ENCODE results near the gene HOXB5.

The HOXB5 gene
- long read RNA-seq, donor 1, transcript HOXB5-201 (2 exons, 2,041 nt) = major isoform, 13 of 34 reads
- long read RNA-seq, donor 1, partial matches to known transcripts = 21 of 34 reads
- long read RNA-seq, donor 1, other reads (novel, unspliced or antisense) = 0 of 34 reads
- long read RNA-seq, donor 2, partial matches to known transcripts = 0 of 4 reads
- long read RNA-seq, donor 2, other reads (novel, unspliced or antisense) = 0 of 4 reads
- long read RNA-seq, donor 3, transcript HOXB5-201 (2 exons, 2,041 nt) = major isoform, 9 of 9 reads
- long read RNA-seq, donor 3, partial matches to known transcripts = 0 of 9 reads
- long read RNA-seq, donor 3, other reads (novel, unspliced or antisense) = 0 of 9 reads
- long read RNA-seq, donor 4, transcript HOXB5-201 (2 exons, 2,041 nt) = major isoform, 13 of 13 reads
- long read RNA-seq, donor 4, partial matches to known transcripts = 0 of 13 reads
- long read RNA-seq, donor 4, other reads (novel, unspliced or antisense) = 0 of 13 reads
- long read RNA-seq, donor 5, transcript HOXB5-201 (2 exons, 2,041 nt) = major isoform, 12 of 12 reads
- long read RNA-seq, donor 5, partial matches to known transcripts = 0 of 12 reads
- long read RNA-seq, donor 5, other reads (novel, unspliced or antisense) = 0 of 12 reads
- long read RNA-seq, donor 6, transcript HOXB5-201 (2 exons, 2,041 nt) = major isoform, 19 of 19 reads
- long read RNA-seq, donor 6, partial matches to known transcripts = 0 of 19 reads
- long read RNA-seq, donor 6, other reads (novel, unspliced or antisense) = 0 of 19 reads
- long read RNA-seq, donor 7 = 0 reads
- long read RNA-seq, donor 8, transcript HOXB5-201 (2 exons, 2,041 nt) = major isoform, 13 of 13 reads
- long read RNA-seq, donor 8, partial matches to known transcripts = 0 of 13 reads
- long read RNA-seq, donor 8, other reads (novel, unspliced or antisense) = 0 of 13 reads

DNA sequence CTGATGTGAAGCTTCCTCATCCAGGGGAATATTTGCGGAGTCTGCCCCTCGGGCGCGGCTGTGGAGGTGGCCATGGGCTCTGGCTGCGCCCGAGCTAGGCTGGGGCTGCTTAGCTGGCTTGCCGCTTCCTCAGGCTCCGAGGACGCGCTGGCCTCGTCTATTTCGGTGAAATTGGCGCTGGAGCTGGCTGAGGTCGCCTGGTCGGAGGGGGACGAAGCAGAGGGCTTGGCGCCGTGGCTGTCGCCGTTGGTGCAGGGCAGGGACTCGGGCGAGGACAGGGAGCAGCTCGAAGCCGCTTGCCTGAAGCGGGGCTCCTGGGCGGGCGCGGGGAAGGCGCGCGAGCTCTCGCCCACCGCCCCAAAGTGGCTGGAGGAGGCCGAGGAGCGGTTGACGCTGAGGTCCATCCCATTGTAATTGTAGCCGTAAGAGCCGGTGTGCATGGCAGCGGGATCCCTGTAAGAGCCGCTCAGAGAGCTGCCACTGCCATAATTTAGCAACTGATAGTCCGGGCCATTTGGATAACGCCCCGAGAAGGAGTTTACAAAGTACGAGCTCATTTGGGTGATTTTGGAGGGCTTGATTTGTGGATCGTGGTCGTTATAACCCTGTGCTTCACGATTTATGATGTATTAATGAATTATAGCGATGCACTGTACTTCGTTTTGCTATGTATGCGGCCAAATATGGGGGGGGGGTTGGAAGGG, at the start of gene HOXB5:
Gene HOXB5 (minus strand): TSS at position 654 of the 704 bp plus-strand sequence. CDS start 97 bp downstream, at position 557.
- DNase-seq = peak; percentile 82

DNA sequence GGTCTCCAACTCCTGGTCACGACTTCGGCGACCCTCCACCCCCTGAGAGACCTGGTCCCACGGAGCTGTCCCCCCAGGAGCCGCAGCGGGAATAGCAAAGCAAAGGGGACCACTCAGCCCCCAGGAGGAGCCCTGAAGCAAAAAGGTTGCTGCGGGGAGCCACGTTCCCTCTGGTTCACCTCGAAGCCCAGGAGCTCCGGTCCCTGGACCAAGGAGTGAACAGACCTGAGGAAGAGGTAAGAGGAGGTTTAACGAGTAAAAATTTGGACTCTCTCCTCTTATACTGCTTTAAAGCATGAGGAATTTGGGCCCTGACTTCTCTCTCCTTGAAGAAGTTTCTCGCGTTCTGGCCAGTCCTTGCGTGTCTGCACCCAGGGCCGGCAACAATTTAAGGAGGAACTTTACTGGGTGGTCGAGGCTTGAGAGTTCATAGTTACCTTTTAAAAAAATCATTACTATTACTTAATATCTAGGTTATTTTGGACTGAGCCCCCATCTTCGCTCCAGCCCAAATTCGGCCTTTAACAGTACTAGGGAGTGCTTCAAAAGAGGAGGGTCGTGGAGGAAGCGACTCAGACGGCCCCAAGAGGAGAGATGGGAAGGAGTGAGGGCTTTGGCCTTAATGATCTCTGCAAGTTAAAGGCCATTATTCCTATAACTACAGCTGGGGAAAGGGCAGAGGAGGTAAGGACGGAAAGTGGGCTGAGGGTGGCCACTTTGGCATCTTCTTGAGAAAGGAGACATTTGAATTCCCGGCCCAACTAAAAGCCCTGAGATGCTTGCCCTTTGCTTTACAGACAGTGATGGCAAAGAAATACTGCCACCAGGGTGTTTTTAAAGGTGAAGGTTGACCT, 49.5 kb upstream of the HOXB5 start:
- DNase-seq = peak; percentile 5

GRCh38 chr17:48642059-48642842, 48.7 kb upstream of the HOXB5 start:
- peak; percentile 57 for DNase-seq

DNA sequence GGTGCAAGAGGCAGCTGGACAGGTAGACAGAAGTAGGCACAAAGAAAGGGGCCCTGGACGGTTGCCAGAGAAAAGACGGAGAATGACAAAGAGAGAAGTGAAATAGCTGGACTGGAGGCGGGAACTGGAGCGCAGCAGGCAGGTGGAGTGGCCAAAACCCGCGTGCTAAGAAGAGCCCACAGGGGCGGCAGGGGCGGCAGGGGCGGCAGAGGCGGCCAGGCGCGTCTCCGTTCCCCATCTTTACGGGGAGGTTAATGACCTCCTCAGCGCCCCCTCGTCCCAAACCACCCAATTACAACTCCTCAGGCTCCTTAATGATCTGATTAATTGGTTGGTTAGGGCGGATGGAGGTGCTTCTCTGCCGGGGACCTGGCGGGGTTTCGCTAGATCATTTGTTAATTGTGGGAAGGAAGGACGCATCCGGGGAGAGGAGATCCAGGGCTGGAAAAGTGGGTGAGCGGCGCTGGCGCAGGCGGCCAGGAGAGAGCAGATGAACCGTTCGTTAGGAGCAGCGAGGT, 48.0 kb upstream of the HOXB5 start:
- DNase-seq = peak; percentile 33

DNA sequence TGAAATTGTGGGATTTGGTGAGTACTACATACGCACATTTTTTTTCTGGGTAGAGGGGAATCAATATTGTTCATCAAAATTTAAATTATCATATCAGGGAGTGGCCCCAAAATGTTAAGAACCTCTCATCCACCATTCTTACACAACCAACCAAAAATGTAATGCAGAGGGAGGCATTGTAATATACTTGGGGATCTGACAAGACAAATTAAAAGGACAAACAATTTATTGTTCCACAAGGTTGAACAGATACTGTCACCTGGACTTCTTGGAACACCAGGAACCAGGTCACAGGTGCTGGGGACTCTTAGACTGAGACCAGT, 47.2 kb upstream of the HOXB5 start:
- no peak for DNase-seq

DNA sequence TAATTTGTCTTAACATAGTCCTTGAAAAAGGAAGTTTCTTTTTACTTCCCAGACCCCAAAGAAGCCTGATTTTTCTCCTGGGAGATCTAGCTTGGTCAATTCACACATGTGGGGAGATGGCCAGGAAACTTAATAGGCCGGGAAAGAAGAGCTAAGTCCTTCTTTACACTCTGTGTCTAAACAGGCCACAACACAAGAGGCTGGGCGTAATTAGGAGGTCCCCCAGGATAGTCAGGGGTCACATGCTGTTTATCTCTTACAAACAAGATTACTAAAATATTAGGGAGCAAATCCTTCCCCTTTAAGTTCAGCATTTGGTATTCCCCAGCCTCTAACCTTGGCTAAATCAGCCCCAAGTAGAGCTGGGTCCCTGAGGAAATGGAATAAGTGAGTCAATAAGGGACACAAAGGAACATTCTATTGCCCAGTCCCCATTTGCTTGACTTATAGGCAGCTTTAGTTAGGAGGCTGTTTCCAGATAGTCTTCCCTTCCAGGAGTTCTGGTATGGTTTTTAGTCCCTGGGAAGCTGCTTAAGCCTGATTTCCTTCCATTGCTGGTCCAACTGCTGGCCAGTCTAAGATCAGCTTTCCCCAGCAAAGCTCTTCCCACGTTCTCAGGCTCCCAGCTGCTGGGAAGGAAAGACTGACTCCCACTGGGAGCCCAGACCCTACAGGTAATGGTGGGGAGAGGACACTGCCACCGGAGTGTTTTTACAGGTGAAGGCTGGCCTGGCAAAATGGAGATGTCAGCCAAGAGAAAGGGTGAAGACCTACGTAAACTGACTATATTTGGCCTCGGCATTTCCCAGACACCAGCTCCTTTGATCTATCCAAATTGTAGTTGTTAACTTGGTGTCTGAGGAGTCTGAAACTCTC, 46.6 kb upstream of the HOXB5 start:
- no peak for DNase-seq

- DNase-seq = no peak
Measured at GRCh38 chr17:48639136-48639535, 45.6 kb upstream of the HOXB5 start.

DNA sequence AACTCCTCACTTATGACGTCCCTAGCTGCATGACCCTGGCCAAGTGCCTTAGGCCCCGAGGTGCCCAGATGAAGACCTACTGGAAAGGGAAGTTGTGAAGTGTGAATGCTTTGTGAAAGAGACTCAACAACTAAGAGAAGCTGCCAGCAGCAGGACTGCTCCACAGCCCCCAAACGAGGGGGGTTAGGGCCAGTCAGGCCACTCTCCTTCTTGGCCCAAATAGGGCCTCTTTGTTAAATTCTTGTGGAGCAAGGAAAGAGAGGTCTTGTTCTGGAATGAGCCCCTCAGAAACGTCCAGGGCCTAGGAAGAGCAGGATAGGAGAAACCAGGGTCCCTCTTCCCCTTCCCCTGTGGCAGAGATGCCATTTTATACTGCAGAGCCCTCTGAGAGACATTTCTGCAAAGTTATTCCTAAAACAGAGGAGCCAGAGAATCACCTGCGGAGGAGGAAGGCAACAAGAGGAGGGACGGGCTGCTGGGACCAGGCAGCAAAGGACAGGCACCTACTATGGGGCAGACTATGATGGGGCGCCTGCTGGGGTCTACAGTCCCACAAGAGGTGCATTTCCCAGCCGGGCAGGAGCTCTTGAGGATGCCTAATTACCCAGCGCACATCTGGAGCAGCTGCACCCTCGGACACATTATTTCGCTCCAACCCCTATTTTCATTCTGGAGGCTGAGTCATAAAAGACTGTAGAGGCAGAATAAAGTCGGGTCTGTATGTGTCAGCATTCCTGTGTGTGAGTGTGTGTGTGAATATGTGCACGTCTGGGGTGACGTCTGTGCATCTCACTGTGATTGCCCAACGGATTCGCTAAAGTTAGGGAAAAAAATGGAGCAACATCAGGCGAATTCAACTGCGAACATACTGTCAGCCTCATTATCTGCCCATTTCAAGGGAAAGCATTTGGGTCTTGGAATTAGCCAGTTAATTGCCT, 44.0 kb upstream of the HOXB5 start:
- DNase-seq = peak; percentile 13

DNA sequence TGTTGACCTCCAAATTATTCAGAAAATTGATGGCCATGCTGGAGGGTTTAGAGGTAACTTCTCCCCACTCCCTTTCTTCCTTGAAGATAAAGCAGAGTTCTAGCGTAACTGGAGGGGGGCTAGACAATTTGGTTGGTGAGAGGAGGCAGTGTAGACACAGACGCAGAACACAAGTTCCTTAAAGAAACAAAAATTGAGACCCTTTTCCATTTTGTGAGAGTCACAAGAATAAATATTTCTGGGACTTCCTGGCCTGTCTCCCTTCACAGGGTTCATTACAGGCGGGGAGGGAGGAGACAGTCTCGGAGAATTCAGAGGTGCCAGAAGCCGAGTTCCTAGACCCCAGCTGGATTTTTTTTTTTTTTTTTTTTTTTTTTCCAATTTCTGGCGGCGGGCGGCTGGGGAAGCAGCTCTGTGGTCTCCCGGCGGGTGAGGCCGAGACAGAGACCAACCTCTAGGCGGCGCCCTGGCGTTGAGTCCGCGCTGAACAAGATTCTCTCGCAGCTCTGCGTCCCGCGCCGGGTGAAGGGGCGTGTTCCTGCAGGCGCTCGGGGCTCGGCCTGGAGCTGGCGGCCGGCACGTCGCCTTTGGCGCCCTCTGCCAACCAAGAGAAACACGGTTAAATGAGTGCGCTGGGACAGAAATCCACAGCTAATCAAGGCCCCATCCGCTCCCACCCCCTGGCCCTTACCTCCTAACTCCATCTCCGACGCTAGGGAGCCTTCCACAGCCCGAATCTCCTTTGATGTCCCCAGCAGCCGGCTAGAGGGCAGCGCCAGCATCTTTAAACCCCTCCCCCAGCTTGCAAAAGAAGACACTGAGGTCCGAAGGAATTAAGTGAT, 42.8 kb upstream of the HOXB5 start:
- peak; percentile 81 for DNase-seq

GRCh38 chr17:48634493-48635208, 41.1 kb upstream of the HOXB5 start:
- peak; percentile 18 for DNase-seq

DNA sequence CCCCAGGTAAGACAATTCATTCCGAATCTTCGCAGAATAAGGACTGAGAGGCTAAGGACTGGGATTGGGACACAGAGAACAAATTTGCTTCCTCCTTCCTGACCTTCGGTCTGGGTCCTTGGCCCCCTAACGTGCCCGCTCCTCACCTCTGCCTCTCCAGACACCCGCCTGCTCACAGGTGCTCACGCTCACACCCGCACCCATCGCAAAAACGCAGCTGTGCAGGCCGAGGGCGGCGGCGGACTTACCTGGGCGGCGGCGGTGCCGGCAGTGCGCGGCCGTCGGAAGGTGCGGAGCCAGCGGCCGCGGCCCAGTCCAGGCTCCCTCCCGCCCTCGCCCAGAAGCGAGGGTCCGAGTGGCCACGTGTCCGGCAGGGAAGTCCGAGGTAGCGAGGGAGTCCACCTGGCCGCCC, 39.7 kb upstream of the HOXB5 start:
- no peak for DNase-seq

DNA sequence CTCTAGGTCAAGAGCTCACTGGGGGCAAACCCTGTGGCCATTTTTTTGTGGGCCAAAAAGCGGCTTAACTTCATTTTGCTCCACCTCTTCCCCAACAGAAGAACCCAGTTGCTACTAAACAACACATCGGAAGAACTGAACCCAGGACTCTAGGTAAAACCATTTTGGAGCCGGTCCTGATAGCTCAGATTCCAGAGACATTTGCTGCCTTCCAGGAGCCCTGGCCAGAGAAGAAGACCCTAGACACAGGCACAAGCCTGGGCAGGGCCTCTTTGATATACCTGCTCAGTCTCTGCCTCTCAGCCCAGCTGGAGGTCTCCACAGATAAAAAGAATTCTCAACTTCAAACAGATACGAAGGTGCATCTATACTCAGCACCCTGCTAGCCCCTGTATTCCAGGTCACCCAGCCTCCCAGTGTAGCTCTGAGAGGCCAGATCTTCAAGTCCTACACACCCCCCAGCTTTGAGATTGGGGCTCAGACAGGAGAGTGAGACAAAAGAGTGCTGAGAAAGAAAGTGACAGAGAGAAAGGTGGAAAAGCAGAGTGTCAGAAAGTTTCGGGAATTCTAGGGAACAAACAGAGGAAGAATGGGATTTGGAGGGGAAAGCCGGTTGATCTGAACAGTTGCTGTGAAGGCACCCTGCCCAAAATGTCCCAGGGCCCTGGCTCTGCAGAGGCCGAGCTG, 39.1 kb upstream of the HOXB5 start:
- DNase-seq = peak; percentile 36

DNA sequence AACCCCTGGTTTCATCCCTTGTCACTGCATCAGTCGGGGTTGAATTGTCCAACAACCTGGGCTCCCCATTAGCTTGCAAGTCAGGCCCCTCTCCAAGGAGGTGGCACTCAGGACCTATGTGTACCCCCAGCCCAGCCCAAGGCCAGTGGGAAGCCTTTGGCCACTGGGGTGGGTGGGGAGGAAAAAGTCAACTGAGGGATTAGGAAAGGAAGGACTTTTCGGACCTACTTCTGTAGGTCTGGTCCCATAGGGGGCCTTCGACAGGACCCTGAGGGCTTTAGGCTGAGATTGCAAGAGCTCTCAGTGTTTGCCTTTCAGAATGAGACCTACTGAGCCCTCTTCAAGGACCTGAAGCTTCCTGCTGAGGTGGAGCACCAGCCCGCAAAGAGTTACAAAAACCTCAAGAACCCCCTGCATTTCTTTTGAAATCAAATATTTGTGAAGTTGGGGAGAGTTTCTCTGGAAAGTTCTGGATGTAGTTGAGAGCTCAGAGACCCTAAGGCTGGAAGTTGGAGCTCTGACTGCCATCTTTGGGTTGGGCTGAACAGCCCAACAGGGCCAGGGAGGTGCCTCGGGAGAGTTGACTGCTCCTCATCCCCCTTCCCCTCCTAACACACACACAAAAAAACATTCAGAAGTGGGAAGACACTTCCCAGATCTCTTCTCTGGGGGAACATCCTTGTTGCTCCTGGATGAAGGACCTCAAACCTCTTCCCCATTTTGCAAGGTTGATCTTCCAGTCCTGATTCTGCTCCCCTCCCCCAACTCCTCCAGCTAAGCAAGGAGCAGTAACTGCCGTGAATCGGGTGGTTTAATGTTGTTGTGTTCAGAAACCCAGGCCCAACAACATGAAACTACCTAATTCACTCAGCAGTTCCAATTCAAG, 38.4 kb upstream of the HOXB5 start:
- DNase-seq = peak; percentile 18

GRCh38 chr17:48630925-48631692, 37.5 kb upstream of the HOXB5 start:
- peak; percentile 18 for DNase-seq

Measured in right kidney (tissue), 9 donors.